ENCODE measurements around the gene SH3TC1.

The SH3TC1 gene

GRCh38 chr4:8163436-8164193 lies 35.5 kb upstream of the SH3TC1 start:
- DNase-seq (ENCODE audit: low read depth, low spot score): no peak

GRCh38 chr4:8164194-8164565 lies 34.9 kb upstream of the SH3TC1 start:
- DNase-seq (ENCODE audit: low read depth, low spot score): no peak

DNA sequence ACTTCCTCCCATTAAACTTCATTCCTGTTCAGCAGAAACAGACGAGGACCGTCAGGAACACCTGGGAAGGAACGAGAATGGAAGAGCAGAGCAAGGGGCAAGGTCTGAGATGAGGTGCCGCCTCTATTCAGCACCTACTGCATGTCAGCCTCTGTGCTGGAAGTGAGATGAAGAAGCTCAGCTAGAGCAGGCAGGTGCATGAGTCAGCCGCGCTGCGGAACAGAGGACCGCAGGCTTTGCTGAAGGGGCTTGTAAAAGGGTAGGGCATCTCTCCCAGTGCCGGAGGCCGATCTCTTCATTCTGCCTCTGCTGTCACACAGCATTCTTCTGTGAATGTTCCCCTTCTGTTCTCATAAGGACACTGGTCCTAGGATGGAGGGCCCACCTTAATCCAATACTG lies 34.4 kb upstream of the SH3TC1 start:
- no peak for DNase-seq (ENCODE audit: low read depth, low spot score)

DNA sequence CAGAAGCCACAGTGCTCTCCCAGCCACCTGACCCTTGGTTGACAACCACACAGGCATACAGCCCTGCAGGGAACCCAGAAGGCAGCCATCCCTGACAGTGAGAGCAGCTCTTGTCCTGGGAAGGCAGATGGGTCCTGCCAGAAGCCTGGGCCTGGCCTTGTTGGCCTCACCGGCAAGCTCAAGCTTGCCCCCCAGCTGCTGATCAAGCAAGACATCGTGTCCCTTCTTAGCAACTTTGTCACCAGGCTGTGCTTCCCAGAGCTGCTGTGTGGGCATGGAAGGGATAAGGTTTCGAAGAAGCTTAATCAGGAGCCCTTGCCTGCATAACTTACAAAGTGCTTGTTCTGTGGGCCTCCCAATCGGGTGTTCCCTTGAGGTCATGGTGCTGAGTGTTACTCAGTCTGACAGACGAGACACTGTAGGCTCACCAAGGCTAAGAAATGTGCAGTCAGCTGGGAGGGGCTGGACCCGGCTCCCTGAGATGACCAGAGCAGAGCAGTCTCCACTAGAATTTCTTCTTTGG lies 33.7 kb upstream of the SH3TC1 start:
- DNase-seq (ENCODE audit: low read depth, low spot score): no peak

- DNase-seq (ENCODE audit: low read depth, low spot score): no peak
Measured at GRCh38 chr4:8167291-8167690, 31.8 kb upstream of the SH3TC1 start.

- DNase-seq (ENCODE audit: low read depth, low spot score): no peak
Measured at GRCh38 chr4:8167815-8168214, 31.3 kb upstream of the SH3TC1 start.

DNA sequence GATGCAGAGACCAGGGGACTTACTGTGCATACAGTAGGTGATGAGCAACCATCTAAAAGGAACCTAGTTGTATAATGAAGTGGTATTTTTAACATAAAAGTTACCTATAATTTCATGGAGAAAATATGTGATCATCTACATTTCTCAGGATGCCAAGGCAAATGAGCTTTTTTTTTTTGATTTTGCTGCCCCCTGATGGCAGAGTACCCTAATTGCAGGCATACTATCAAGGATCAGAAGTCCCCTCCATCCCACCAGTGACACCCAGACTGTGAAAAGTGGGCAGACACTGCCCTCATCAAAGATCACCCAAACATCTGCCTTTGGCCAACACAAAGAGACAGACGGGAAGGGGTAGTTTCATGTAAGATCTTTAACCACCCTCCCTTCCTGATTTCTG lies 30.9 kb upstream of the SH3TC1 start:
- DNase-seq (ENCODE audit: low read depth, low spot score): no peak

DNA sequence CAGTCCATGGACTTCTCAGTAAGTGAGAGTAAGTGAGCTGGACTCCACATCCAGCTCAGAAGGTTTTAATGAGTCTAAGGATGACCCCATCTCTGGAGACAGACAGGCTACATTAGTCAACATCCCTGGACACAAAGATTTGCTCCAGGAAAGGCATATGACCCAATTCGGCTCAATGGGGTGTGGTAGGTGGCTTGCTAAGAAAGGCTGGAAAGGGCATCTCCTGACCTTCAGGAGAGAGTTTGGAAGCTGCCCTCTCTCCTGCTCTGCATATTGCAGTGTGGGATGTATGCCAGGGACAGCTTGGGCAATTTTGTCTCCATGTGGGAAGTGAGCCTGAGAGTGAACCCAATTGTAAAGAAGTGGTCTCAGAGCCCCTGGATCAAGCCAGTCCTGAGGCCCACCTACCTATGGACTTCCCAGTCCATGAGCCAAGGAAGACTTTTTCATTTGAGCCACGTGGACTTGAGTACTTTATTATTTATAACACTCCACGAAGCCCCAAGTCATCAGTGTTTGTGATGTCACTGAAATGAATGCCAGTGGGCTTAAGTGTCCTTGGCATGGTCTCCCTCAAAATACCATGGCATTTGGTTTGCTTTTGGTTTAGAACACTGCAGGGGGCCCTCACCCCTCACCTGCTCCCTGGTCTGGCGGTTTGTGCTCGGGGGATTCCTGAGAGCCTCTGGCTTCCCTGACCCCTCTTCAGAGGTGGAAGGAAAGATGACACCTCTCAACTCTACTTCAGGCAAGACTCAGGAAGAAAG lies 30.1 kb upstream of the SH3TC1 start:
- no peak for DNase-seq (ENCODE audit: low read depth, low spot score)

GRCh38 chr4:8169763-8170162 lies 29.3 kb upstream of the SH3TC1 start:
- no peak for DNase-seq (ENCODE audit: low read depth, low spot score)

DNA sequence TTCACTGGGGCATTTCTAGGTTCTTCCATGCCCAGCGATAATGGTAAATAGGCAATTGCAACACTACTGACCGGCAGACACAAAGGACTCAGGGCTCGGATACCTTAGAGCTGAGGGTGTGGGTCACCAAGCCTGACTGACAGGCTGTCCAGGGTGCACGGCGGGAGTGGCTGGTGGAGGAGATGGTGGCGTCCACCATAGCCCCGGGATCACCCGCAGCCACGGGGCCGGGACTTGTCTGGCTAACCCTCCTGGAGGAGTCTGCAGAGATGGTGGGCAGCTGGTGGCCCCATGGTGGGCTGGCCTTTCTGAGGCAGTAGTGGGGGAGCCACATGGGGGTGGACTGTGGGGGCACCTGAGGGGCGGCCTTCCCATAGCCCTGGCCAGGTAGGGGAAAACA lies 28.7 kb upstream of the SH3TC1 start:
- no peak for DNase-seq (ENCODE audit: low read depth, low spot score)

GRCh38 chr4:8171266-8171665 lies 27.8 kb upstream of the SH3TC1 start:
- no peak for DNase-seq (ENCODE audit: low read depth, low spot score)

DNA sequence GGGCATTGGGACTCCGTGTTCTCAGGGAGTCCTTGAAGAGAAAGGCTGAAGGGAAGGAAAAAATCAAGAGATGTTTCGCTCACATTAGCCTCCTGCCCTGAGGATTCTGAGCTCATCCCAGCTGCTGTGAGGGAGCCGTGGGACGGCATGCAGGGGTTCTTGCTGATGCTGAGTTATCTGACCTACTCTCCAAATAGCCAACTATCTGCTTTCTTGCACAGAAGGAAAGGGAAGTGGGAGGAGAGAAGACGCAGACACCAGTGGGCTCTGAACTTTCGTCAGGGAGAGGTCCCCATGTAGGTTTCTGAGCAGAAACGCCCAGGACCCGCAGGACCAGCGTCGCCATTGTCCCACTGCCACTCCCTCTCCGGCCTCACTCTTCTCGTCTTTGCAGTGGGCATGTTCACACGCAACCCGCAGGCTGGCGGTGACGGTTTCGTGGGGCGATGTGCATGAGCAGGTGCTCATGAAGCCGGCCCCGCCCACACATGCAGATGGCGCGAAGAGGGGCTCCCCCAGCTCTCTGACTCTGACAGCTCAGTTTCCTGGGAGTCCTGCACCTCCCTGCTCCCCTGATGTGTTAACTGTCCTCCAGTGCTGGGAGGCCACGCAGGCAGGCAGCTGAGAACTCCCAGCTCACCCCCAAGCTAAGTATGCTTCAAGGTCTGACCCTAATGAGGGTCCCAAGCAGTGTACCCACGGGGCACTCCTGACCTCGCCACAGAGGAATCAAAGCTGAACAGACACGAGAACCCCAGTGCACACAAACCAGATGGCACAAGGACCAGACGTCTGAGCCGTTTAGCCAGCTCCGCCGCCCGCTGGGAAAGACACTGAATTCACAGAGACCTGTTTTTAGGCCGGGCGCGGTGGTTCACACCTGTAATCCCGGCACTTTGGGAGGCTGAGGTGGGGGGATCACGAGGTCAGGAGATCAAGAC lies 26.8 kb upstream of the SH3TC1 start:
- no peak for DNase-seq (ENCODE audit: low read depth, low spot score)

DNA sequence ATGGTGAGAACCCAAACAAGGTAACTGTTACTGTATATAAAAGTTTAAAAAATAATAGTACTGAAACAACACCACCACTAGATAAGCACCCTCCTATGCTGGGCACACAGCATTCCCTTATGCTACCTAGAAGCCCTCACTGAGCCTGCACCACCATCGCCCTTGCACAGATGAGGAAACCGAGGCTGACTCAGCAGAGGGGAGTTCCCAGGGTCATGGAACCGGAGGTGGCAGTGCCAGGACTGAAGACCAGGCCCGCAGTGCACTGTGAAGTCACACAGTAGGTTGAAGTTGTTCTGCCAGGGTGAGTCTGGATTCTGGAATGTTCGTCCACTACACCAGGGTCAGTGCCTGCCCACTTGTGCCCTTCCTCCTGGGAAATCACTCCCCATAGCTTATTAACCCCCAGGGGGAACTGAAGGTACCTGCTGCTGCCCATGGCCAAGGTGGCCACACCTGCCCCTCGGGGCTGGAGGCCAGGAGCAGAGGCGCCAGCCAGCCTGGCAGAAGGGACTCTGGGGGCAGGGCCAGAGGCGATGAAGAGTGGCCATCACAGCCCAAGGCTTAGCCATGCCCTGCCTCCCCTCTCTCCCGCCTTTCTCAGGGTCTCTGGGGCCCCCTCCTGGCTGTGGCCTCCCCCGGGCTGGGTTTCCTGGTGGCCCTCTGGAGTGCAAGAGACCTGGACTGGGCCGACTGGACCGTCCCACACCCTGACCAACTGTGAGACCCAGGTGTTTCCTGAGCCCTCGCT lies 25.4 kb upstream of the SH3TC1 start:
- no peak for DNase-seq (ENCODE audit: low read depth, low spot score)

- DNase-seq (ENCODE audit: low read depth, low spot score): no peak
Measured at GRCh38 chr4:8174970-8175369, 24.1 kb upstream of the SH3TC1 start.

DNA sequence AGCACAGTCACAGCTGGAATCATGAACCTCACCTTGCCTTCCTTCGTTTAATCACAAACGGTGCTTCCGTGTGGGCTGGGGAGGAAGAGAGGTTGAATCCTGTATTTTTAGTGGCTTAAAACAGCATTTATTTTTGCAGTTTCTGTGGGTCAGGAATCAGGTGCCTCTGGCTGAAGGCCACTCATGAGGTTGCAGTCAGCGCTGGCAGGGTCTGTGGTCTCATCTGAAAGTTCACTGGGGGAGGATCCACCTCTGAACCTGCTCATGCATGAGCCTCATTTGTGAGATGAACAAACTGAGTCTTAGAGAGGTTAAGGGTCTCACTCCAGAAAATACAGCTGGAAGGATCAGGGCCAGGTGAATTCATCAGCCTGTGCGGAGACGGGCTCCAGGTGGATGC lies 23.4 kb upstream of the SH3TC1 start:
- no peak for DNase-seq (ENCODE audit: low read depth, low spot score)

DNA sequence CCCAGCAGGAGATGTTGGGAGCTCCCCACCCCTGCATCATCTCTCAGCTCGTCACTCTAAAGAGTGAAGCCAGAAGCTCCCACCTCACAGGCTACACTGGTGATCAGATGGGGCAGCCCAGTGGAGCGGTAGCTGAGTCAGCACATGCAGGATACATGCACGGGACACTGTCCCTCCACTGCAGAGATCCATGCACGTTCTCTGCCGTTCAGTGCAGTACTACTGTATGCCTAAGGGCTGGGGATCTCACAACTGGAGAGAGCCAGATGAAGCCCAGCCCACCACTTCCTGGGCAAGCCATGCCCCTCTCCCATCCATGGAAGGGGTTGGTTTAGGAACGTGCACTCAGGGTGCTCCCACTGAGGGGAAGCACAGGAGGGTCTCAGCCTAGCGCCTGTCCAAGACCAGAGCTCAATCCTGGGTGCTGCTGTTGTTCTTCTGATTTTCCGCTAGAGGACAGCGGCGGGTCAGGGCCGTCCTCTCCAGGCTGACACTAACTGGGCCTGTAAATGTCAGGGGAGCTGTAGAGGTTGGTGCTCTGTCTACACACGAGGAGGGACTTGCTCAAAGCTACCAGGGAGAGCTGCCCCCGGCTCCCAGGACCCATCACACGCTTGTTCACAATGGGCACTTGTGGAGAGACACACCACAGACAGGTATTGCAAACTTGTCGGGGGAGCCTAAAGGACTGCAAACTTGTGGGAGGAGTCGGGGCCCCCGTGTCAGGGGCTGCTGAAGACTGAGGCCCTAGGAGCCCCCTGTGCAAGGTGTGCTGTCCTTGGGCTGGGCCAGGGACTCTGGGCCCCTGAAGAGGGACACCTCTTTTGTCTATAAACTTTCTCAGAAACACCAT lies 22.3 kb upstream of the SH3TC1 start:
- DNase-seq (ENCODE audit: low read depth, low spot score): no peak

DNA sequence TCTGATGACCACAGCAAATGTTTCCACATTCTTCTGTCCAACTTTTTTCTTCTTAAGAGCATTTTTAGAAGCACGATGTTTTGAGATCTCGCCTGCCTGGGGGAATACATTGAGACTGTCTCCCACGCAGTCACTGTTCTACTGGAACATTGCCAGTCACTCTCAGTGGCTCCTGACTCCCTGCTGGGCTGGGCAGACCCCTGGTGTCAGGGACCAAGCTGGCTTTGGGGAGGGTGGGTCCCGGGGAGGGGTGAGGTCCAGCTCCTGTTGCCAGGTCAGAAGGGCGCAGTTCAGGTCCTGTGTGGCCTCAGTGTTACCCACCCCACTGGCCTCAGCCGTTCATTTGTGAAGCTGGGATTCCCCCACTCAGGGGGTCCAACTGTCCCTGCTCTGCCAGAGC lies 21.5 kb upstream of the SH3TC1 start:
- no peak for DNase-seq (ENCODE audit: low read depth, low spot score)

DNA sequence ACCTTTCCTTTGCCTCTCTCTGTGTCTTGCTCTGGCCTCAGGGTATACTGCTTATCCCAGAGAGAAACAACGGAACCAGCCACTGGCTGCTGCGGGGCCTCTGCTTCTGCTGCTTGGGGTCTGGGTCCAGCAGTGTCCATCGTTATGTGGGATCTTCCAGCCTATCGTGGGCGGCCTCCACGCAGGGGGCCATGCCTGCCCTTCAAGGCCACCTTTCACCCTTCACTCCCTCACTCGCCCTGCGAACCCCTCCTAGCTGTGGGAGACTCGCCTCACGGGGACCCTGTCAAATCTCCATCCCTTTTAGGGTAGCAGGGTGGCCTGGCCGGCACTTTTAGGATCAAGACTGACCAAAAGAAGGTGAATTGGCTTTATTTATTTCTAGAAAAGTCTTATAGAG lies 21.1 kb upstream of the SH3TC1 start:
- no peak for DNase-seq (ENCODE audit: low read depth, low spot score)

DNA sequence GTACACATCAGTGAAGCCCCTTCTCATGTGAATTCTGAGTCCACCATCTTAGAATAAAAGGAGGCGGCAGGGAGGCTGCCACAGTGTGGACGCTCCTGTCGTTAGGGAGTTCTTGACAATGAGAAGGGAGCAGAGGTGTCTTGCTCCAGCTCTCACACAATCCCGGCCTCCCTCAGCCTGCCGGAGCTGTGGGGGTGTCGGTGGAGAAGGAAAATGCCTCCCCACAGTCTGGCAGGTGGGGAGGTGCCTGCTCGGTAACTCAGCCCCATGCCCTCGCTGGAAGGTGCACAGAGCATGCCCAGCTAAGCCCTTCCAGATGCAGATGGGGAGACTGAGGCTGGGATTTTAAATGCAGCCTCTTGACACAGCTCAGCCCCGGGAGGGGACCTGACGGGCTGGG lies 20.0 kb upstream of the SH3TC1 start:
- DNase-seq (ENCODE audit: low read depth, low spot score): no peak

DNA sequence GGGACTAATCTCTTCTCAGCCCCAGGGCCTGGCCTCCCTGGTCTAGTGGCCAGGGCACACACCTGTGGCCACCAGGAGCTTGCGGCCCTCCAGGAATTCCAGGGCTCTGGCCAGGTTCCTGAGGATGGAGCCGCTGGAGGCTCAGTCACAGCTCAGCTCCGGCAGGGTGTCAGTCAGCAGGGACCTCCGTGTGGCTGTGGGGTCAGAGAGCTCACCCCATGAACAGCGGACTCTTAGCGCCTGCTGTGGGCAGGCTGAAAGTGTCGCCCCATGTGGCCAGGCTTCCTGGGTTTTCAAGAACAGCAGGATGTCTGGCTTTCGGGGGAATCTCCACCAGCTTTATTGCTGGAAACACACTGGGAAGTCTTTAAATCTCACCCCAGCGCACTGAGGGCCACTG lies 19.3 kb upstream of the SH3TC1 start:
- DNase-seq (ENCODE audit: low read depth, low spot score): no peak

Data from activated CD4-positive, CD25-positive, alpha-beta regulatory T cell treated with anti-CD3 and anti-CD28 coated beads, Interleukin-2, amount 50 U/mL, for 16 hours (primary cell).